MM.1S (cell line): ENCODE results near the gene SMIM14.
"Not testable (repeated sequence)": the region's sequence is repeated elsewhere in the genome, so short reads cannot be mapped to it uniquely, and the experiment has no call there.

Source experiments
- CTCF ChIP-seq: fragments of 300-600 bp; sonication (generic); IDR thresholded peaks from 2 replicates; pipeline ENCODE4 v1.5.1; 2016; ENCODE audit warnings: antibody characterized with exemption, low read length, mixed read lengths
- EZH2 ChIP-seq: fragments of 300-600 bp; sonication (generic); optimal IDR thresholded peaks from 2 replicates; pipeline ENCODE3; 2017; ENCODE audit warnings: low read depth, mild to moderate bottlenecking, antibody characterized with exemption, low read length, mixed read lengths

- TF ChIP-seq EZH2, CTCF: not testable (repeated sequence)
These were observed 22.6 kb downstream of the SMIM14 start for GRCh38 chr4:39616112-39616511.
